ENCODE results near the gene PRR11. TPM values are rescaled to one million over a fixed set of nuclear protein-coding genes. Genes with fewer than 3 reads are reported as not detected.
"Not testable (repeated sequence)": the region's sequence is repeated elsewhere in the genome, so short reads cannot be mapped to it uniquely, and the experiment has no call there.

Gene PRR11
- total RNA-seq, 3 donors from 2014 or later (not counting 1 experiment from before 2014, with no cell fraction given), result 2.0 to 4.0 (median 2.9) TPM

GRCh38 chr17:59178266-59178985 lies 22.9 kb downstream of the PRR11 start:
- H3K4me3 Mint-ChIP-seq, result no peak overlapping the region
- Histone ChIP-seq H3K9me3 (ENCODE audit: control insufficient read depth, insufficient read depth, low read length) (no peaks in the 10 kb centered on the region), H3K4me1 (ENCODE audit: control insufficient read depth, insufficient read depth, low read length) (no peaks in the 10 kb centered on the region), H3K36me3 (ENCODE audit: control insufficient read depth, insufficient read depth, low read length) (no peaks in the 10 kb centered on the region), H3K27ac (ENCODE audit: low read length) (no peak overlapping the region), H3K4me3 (ENCODE audit: low read length) (no peak overlapping the region), H3K27me3 (ENCODE audit: control insufficient read depth, insufficient read depth, low read length) (no peaks in the 10 kb centered on the region)
- TF ChIP-seq CTCF (IDR thresholded peaks at IDR 0.05), result no peak
- 94% methylated on average over 7 of the region's 7 CpGs for WGBS (ENCODE audit: insufficient coverage)
- intact Hi-C loops (cut with micrococcal nuclease), result no loop called here
- DNase-seq, result no peak
- no peaks in the 10 kb centered on the region for H3K27me3 Mint-ChIP-seq (ENCODE audit: low read depth in 2 of 2)
- no peak for ATAC-seq
- no peaks in the 10 kb centered on the region for H3K4me1 Mint-ChIP-seq
- no peak overlapping the region for H3K27ac Mint-ChIP-seq
- H3K9me3 Mint-ChIP-seq, result no peaks in the 10 kb centered on the region
- no peaks in the 10 kb centered on the region for H3K36me3 Mint-ChIP-seq

- ATAC-seq, result not testable (repeated sequence)
Observed at GRCh38 chr17:59179601-59180000, 24.1 kb downstream of the PRR11 start.

GRCh38 chr17:59180626-59181025 lies 25.1 kb downstream of the PRR11 start:
- Histone ChIP-seq H3K4me1 (ENCODE audit: control insufficient read depth, insufficient read depth, low read length) (no peaks in the 10 kb centered on the region), H3K36me3 (ENCODE audit: control insufficient read depth, insufficient read depth, low read length) (no peaks in the 10 kb centered on the region), H3K27me3 (ENCODE audit: control insufficient read depth, insufficient read depth, low read length) (no peaks in the 10 kb centered on the region), H3K27ac (ENCODE audit: low read length) (no peak overlapping the region), H3K9me3 (ENCODE audit: control insufficient read depth, insufficient read depth, low read length) (no peaks in the 10 kb centered on the region), H3K4me3 (ENCODE audit: low read length) (no peak overlapping the region)
- intact Hi-C loops (cut with micrococcal nuclease), result no loop called here
- ATAC-seq (no peak), DNase-seq (no peak)
- Mint-ChIP-seq H3K9me3 (no peaks in the 10 kb centered on the region), H3K36me3 (no peaks in the 10 kb centered on the region), H3K4me1 (no peaks in the 10 kb centered on the region), H3K4me3 (no peak overlapping the region), H3K27ac (no peak overlapping the region), H3K27me3 (ENCODE audit: low read depth in 2 of 2) (no peaks in the 10 kb centered on the region)
- TF ChIP-seq CTCF (IDR thresholded peaks at IDR 0.05), result no peak
- WGBS (ENCODE audit: insufficient coverage), result 98% methylated on average over 9 of the region's 9 CpGs

More at GRCh38 chr17:59179601-59180000, 24.1 kb downstream of the PRR11 start:
- H3K4me1 ChIP-seq (ENCODE audit: control insufficient read depth, insufficient read depth, low read length); H3K36me3 Mint-ChIP-seq; H3K4me3 ChIP-seq (ENCODE audit: low read length); H3K9me3 Mint-ChIP-seq; H3K27ac Mint-ChIP-seq; H3K9me3 ChIP-seq (ENCODE audit: control insufficient read depth, insufficient read depth, low read length); H3K27me3 Mint-ChIP-seq (ENCODE audit: low read depth in 2 of 2); H3K4me3 Mint-ChIP-seq; DNase-seq; H3K36me3 ChIP-seq (ENCODE audit: control insufficient read depth, insufficient read depth, low read length); H3K27me3 ChIP-seq (ENCODE audit: control insufficient read depth, insufficient read depth, low read length); H3K4me1 Mint-ChIP-seq; H3K27ac ChIP-seq (ENCODE audit: low read length); intact Hi-C loops (cut with micrococcal nuclease): not testable (repeated sequence)
- 97% methylated on average over 11 of the region's 11 CpGs for WGBS (ENCODE audit: insufficient coverage)

GRCh38 chr17:59181481-59181880 lies 25.9 kb downstream of the PRR11 start:
- Histone ChIP-seq H3K9me3 (ENCODE audit: control insufficient read depth, insufficient read depth, low read length) (no peaks in the 10 kb centered on the region), H3K36me3 (ENCODE audit: control insufficient read depth, insufficient read depth, low read length) (no peaks in the 10 kb centered on the region), H3K27me3 (ENCODE audit: control insufficient read depth, insufficient read depth, low read length) (no peaks in the 10 kb centered on the region), H3K4me3 (ENCODE audit: low read length) (no peak overlapping the region), H3K4me1 (ENCODE audit: control insufficient read depth, insufficient read depth, low read length) (no peaks in the 10 kb centered on the region), H3K27ac (ENCODE audit: low read length) (no peak overlapping the region)
- intact Hi-C loops (cut with micrococcal nuclease), result no loop called here
- no peaks in the 10 kb centered on the region for H3K27me3 Mint-ChIP-seq (ENCODE audit: low read depth in 2 of 2)
- DNase-seq, result no peak
- WGBS (ENCODE audit: insufficient coverage), result 98% methylated on average over 9 of the region's 9 CpGs
- no peaks in the 10 kb centered on the region for H3K36me3 Mint-ChIP-seq
- no peak for TF ChIP-seq CTCF (IDR thresholded peaks at IDR 0.05)
- H3K4me1 Mint-ChIP-seq, result no peaks in the 10 kb centered on the region
- H3K9me3 Mint-ChIP-seq, result no peaks in the 10 kb centered on the region
- no peak overlapping the region for H3K27ac Mint-ChIP-seq
- ATAC-seq, result no peak
- no peak overlapping the region for H3K4me3 Mint-ChIP-seq

All from natural killer cell (primary cell).